Fibroblast of mammary gland (primary cell): ENCODE data around the gene SCN8A.

ENCODE experiments used
- DNase-seq: peaks from one replicate; pipeline ENCODE4 v3.0.0-alpha.2; 2010; ENCODE audit warnings: low read depth
- H3K4me3 ChIP-seq: 2 replicates; pipeline ENCODE4 v1.5.1; 2011; ENCODE audit warnings: low read depth, mild to moderate bottlenecking, low read length, moderate library complexity; ENCODE audit not compliant: control insufficient read depth
- TF ChIP-seq, protein P1 (sequence below): conservative IDR thresholded peaks from 2 replicates; pipeline ENCODE4 v1.5.1; 2011; ENCODE audit warnings: low read depth, low read length, inconsistent platforms; ENCODE audit not compliant: control insufficient read depth, insufficient read depth

Gene SCN8A

GRCh38 chr12:51773145-51773869 is 182.3 kb downstream of the SCN8A start:
- H3K4me3 ChIP-seq = no peak overlapping the region
- peak; percentile 87 for DNase-seq
- TF ChIP-seq, protein P1, sequence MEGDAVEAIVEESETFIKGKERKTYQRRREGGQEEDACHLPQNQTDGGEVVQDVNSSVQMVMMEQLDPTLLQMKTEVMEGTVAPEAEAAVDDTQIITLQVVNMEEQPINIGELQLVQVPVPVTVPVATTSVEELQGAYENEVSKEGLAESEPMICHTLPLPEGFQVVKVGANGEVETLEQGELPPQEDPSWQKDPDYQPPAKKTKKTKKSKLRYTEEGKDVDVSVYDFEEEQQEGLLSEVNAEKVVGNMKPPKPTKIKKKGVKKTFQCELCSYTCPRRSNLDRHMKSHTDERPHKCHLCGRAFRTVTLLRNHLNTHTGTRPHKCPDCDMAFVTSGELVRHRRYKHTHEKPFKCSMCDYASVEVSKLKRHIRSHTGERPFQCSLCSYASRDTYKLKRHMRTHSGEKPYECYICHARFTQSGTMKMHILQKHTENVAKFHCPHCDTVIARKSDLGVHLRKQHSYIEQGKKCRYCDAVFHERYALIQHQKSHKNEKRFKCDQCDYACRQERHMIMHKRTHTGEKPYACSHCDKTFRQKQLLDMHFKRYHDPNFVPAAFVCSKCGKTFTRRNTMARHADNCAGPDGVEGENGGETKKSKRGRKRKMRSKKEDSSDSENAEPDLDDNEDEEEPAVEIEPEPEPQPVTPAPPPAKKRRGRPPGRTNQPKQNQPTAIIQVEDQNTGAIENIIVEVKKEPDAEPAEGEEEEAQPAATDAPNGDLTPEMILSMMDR = no peak

DNA sequence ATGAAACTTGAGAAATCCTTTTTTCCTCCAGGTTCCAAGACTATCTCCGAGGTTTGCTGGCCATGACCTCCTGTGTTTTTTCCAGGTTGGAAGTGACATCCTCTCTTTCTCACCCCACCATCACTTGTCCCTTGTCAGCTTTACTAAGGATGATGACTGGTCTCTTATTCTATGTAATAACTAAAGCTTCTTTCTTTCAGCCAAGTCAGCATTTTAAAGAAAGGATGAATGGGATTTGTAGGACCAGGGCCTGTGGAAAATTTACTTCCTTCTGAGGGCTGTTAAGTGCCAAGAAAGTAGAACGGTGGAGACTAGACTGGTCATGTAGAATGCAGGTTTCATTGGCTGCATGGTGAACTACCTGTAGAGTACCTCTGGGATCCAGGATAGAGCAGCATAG is 183.9 kb downstream of the SCN8A start:
- H3K4me3 ChIP-seq = no peak overlapping the region
- DNase-seq = no peak
- TF ChIP-seq, protein P1 = no peak

- TF ChIP-seq, protein P1 = no peak
- no peak for DNase-seq
- no peak overlapping the region for H3K4me3 ChIP-seq
These were observed 186.4 kb downstream of the SCN8A start for GRCh38 chr12:51777457-51777856.

DNA sequence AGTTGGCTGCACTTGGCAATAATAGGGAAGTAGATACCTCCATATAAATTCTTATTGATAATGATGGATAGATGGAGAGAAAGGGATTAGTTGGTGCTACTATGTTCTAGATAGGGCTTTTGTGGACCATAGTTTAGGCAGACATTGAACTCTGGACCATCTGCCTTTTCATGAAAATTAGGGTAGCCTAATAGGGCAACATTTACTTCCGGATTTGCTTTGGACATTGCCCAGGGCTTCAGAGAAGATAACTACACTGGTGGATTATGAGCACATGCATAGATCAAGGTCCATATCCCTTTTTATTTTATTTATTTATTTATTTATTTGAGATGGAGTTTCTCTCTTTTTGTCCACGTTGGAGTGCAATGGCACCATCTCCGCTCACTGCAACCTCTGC is 186.9 kb downstream of the SCN8A start:
- H3K4me3 ChIP-seq = no peak overlapping the region
- no peak for DNase-seq
- TF ChIP-seq, protein P1 = no peak

- TF ChIP-seq, protein P1 = no peak
- H3K4me3 ChIP-seq = no peak overlapping the region
- no peak for DNase-seq
These were observed 188.8 kb downstream of the SCN8A start for GRCh38 chr12:51779876-51780275.

- TF ChIP-seq, protein P1 = no peak
- no peak overlapping the region for H3K4me3 ChIP-seq
- no peak for DNase-seq
These were observed 193.7 kb downstream of the SCN8A start for GRCh38 chr12:51784688-51785087.
